OCI-LY7 (cell line): ENCODE measurements around the gene ATXN1.
A peak's percentile ranks its signal among the peaks of the same experiment; 100 is the strongest.

Source experiments
- CTCF ChIP-seq: fragments of 200-600 bp; sonication (generic); conservative IDR thresholded peaks from 2 replicates; pipeline ENCODE4 v1.5.1; 2014; ENCODE audit warnings: mild to moderate bottlenecking, antibody characterized with exemption, low read length, moderate library complexity, mixed read lengths
- EZH2phosphoT487 ChIP-seq: fragments of 200-600 bp; sonication (generic); IDR thresholded peaks from 2 replicates; pipeline ENCODE4 v1.6.1; 2018; ENCODE audit warnings: low read depth, borderline replicate concordance, mild to moderate bottlenecking, mixed run types, antibody characterized with exemption, low read length, moderate library complexity, mixed read lengths

DNA sequence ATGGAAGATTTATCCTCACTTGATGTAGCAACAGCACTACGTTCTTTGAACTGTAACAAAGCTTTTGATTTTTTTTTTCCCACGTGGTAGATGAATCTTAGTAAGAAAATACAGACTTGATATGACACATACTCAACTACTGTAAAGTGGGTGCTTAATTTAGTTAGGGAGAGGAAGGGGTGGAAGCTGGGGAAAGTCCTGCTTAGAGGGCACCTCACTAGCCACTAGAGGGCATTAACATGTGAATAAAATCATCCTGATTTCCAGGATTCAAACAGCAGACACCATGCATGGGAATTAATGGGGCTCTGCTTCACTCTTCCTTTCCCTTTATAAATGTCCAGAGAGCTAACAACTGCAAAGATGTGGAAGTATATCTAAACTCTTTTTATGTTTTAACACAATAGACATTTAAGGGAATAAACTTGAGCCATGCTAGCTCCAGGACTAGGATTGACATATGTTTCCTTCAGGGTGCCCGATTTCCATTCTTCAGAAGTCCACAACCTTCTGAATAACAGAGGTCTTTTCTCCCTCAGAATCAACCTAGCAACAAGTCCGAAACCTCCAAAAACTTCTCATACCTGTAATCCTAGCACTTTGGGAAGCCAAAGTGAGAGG is 250.1 kb downstream of the ATXN1 start:
- TF ChIP-seq CTCF (peak; percentile 73), EZH2phosphoT487 (no peak)
